GM12873 (cell line): ENCODE measurements around the gene GOLGA6L10.

Experiments used
- TF ChIP-seq, protein P1 (sequence below): IDR thresholded peaks from 2 replicates; pipeline ENCODE4 v1.5.1; 2012; ENCODE audit warnings: low read depth, mild to moderate bottlenecking, moderate library complexity, low read length, control low read depth; ENCODE audit not compliant: insufficient read depth; ENCODE audit errors: missing control alignments

Gene GOLGA6L10

DNA sequence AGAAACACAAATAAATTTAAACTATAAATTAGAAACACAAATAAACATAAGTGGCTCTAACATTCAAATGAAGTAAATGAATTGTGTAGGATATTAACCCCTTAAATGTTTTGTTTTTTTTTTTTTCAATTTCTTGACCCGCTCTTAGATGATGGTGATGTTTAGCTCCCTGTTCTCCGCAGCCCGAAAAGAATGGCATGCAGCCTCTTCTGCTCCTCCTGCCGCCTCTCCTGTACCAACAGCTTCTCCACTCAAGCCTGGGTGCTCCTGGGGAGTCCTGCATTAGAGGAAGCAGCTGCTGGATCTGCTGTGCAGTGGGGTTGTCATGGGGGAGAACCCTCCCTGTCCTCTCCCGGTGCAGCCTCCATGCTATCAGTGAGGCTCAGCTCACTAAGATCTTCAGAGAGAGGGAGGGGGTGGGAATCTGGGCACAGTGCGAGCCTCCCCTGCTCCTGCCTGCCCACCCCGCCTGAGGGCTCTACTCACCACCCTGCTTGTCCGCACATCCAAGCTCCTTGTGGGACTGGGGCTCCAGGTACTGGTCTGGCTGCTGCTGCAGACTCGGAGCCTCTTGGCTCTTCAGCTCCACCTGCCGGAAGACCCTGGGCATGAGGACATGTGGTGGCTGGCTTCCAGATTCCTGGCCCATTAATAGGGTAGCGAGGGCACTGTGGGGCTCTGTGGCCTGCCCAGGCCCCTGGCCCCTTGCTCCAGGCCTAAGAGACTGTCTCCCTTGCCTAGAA, 6.5 kb downstream of the GOLGA6L10 start:
- TF ChIP-seq, protein P1, sequence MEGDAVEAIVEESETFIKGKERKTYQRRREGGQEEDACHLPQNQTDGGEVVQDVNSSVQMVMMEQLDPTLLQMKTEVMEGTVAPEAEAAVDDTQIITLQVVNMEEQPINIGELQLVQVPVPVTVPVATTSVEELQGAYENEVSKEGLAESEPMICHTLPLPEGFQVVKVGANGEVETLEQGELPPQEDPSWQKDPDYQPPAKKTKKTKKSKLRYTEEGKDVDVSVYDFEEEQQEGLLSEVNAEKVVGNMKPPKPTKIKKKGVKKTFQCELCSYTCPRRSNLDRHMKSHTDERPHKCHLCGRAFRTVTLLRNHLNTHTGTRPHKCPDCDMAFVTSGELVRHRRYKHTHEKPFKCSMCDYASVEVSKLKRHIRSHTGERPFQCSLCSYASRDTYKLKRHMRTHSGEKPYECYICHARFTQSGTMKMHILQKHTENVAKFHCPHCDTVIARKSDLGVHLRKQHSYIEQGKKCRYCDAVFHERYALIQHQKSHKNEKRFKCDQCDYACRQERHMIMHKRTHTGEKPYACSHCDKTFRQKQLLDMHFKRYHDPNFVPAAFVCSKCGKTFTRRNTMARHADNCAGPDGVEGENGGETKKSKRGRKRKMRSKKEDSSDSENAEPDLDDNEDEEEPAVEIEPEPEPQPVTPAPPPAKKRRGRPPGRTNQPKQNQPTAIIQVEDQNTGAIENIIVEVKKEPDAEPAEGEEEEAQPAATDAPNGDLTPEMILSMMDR, result peak; percentile 29

DNA sequence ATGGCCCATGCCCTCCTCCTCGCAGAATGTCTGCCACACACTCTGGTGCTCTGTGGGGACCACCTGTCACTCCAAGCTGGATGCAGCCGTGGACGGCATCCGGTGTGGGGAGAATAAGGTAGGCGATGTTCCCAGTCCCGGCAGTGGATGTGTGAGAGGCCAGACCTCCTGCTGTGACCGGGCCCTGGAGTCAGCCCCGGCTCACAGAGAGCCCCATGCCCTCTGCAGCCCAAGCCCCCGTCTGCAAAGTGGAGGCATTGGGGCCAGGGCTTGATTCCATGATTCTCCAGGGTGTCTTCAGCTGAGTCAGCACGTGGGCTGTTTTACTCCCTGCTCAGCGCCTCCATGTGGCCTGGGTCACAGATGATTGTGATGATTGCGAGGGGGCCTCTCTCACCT, 32.2 kb downstream of the GOLGA6L10 start:
- TF ChIP-seq, protein P1, result no peak

DNA sequence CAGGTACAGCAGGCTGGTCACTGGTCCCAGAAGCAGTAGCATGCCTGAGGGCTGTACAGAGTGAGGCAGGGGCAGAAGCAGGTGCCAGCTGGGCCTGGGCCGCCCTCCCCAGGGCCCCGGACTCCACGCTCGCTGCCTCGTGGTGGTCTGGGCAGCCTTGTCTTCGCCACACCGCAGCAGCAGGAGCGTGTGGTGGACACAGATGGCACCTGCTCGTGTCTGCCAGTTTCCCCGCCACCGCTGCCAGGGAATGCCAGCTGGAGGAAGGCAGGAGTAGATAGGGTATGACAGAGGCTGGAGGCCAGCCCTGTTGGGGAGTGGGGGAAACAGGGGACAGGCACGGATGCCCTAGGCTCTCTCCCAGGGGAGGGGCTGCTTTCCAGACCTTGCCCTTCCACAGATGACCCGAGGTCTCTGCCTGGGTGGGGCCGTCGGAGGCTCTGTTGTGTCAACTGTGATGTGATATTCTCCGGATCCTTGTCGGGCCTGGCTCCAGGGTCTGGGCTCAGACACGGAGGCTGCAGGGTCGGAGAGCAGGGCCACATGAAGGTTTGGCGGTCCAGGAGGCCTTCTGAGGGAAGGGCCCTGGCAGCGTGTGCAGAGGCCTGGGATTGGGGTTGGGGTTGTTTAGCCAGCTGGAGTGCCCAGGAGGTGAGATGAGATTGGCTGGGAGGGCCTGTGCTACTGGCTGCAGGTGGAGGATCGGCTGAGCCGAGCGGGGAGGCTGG, 33.6 kb downstream of the GOLGA6L10 start:
- TF ChIP-seq, protein P1, result no peak

DNA sequence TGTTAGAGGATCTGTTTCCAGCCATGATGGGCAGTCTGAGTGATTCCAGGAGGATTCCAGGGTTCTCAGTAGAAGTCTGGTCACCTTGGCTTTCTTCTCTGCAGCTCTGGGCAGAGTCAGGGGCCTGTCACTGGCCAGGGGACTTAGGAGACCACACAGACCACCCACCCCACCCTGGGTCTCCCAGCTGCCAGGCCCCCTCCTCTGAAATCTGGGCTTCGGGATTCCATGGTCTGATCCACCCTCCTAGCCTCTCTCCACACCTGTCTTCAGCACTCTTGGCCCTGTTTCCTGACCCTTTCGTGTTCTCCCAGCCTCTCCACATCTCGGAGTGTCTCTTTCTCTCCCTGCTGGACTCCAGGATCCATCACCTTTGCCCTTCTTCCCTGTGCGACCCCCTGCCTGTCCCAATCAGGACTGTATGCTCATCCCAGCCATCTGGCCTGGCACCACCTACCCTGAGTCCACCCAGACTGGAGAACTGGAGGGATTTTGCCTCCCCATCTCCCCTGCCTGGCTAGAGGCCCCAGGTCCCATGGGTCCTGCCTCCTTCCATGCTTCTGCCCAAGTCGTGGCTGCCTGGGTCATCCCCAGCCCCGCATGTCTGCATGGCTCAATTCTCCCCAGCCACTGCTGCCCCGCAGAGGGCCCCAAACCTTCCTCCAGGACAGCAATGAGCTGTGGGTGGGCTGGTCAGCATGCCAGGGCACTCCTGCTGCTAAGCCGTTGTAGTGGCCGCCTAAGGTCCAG, 34.3 kb downstream of the GOLGA6L10 start:
- TF ChIP-seq, protein P1, result no peak

DNA sequence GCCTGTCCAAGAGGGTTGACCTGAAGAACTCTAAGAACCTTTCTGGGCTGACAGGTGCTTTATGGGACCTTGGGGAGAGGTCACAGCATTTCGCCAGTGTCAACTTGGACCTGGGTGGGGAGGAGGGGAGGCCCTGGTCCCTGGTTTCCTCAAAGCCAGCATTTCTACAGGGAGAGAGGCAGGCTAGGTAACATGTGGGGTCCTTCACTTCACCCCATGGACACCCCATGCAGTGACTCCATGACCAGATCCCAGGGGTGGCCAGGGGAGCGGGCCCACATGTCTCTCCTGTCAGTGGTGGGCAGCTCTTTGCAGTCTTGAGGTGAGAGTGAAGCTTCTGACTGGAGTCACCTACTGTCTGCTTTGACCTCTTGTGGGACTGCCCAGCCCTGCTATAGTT, 35.8 kb downstream of the GOLGA6L10 start:
- TF ChIP-seq, protein P1, result no peak

DNA sequence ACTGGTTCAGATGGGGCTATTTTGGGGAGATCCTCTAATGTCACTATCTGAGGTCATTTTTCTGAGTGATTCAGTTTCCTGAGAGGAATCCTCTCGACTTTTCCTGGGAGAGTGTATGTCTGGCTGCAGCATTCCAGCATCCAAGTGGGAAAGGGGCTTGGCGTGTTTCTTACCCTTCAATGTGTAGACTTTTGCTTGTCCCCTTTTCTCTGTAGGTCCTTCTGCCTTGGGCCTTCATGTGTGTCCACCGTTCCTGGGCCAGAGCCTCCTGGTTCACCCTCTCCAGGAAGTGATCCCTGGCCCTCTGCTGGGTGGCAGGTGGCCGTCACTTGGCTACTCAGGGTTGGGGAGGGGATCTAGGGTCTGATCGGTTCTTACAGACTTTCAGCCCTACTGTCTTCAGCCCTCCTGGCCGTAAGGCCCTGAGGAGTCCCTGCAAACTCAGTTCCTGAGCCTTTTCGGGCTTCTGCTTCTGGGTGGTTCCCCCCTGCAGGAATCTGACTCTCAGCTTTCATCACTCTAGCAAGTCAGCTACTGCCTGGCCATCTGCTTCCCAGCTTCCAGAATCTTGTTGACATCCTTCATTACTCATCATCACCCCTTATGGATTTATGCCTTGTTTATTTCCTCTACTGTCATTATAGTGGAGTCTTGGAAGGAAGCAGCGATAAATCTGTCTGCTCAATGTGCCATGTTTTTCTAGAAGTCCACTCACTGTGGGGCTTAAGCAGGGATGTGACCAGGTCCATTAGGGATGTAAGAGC, 36.5 kb downstream of the GOLGA6L10 start:
- TF ChIP-seq, protein P1, result no peak

DNA sequence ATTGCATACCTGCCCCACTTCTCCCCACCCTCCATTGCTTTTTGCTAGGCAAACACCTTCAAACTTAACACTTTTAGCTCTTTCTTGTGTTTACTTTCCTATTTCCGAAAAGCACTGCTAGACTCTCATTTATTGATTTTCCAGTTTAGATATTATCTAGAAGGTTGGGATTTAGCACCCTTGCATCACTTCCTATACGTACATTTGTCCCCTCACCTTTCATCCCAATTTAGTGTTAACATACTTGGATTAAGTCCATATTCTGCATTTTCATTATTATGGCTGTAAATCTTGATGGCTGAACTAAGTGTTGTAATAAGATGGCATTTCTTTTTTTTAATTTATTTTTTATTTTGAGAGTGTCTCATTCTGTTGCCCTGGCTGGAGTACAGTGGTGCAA, 39.5 kb downstream of the GOLGA6L10 start:
- TF ChIP-seq, protein P1, result no peak
